Kidney epithelial cell (primary cell): Measurements from ENCODE around the gene PROX1. TPM values are rescaled to one million over a fixed set of nuclear protein-coding genes. Genes with fewer than 3 reads are reported as not detected.

Experiments
- DNase-seq: peaks from one replicate; pipeline ENCODE4 v3.0.0-alpha.2; 2010; ENCODE audit warnings: low read depth
- H3K27me3 ChIP-seq: 2 replicates; pipeline ENCODE4 v1.6.0; 2011; ENCODE audit warnings: low read length; ENCODE audit not compliant: control insufficient read depth, insufficient read depth
- H3K36me3 ChIP-seq: 2 replicates; pipeline ENCODE4 v1.5.1; 2011; ENCODE audit warnings: low read length; ENCODE audit not compliant: control insufficient read depth, insufficient read depth
- H3K4me3 ChIP-seq: 2 replicates; pipeline ENCODE4 v1.5.1; 2011; ENCODE audit warnings: low read depth, mild to moderate bottlenecking, control low read depth, low read length
- total RNA-seq: library from RNA; depleted of rRNA; stranded (reverse); fragments of >200 nt; gene quantifications from 2 replicates; pipeline ENCODE4 v1.2.3, GENCODE V29; 2015
- TF ChIP-seq, protein P1 (sequence below): IDR thresholded peaks from 2 replicates; pipeline ENCODE4 v1.5.1; 2011; ENCODE audit warnings: mild to moderate bottlenecking, moderate library complexity, low read length, control low read depth, inconsistent platforms; ENCODE audit not compliant: insufficient read depth, poor library complexity, severe bottlenecking

Gene PROX1
- total RNA-seq, 1 donor from 2014 or later = 0.88 TPM

DNA sequence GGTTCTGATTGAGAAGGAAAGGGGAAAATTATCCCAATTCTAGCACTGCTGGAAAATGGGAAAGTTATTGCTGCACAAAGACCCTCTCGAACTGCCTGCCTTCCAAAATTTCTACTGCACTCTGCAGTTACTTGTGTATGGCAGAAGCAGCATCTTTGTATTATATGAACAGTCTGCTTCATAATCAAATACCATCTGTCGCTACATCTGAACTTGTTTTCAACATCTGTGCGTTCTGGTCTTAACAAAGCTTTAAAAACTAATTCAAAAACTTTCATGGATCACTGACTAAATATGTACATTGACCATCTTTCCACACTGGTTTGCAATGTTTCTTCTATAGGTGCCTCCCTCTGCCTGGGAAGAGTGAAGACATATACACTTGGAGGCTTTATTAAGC is 79.2 kb downstream of the PROX1 start:
- TF ChIP-seq, protein P1, sequence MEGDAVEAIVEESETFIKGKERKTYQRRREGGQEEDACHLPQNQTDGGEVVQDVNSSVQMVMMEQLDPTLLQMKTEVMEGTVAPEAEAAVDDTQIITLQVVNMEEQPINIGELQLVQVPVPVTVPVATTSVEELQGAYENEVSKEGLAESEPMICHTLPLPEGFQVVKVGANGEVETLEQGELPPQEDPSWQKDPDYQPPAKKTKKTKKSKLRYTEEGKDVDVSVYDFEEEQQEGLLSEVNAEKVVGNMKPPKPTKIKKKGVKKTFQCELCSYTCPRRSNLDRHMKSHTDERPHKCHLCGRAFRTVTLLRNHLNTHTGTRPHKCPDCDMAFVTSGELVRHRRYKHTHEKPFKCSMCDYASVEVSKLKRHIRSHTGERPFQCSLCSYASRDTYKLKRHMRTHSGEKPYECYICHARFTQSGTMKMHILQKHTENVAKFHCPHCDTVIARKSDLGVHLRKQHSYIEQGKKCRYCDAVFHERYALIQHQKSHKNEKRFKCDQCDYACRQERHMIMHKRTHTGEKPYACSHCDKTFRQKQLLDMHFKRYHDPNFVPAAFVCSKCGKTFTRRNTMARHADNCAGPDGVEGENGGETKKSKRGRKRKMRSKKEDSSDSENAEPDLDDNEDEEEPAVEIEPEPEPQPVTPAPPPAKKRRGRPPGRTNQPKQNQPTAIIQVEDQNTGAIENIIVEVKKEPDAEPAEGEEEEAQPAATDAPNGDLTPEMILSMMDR = no peak
- peaks cover 3% of the 10 kb centered on the region for H3K27me3 ChIP-seq
- DNase-seq = no peak
- H3K36me3 ChIP-seq = no peaks in the 10 kb centered on the region
- no peak overlapping the region for H3K4me3 ChIP-seq

DNA sequence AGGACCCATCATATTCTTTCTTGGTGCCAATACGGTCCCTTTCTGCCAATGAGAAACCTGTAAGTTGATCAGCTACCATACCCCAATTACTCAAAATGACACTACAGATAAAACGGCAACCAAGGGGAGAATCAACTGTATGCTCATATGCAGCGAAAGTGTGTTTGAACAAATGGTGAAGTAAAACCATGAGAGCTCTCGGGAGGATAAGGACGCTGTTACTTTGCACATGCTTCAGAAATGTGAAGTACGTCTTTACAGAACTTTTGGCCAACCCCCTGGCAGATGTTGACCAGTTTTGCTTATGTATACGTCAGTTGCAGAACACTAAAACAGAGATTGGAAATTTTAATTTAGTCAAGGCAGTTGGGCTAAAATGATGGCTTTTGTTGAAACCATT is 79.6 kb downstream of the PROX1 start:
- no peak overlapping the region for H3K4me3 ChIP-seq
- peaks cover 3% of the 10 kb centered on the region for H3K27me3 ChIP-seq
- TF ChIP-seq, protein P1 = no peak
- no peaks in the 10 kb centered on the region for H3K36me3 ChIP-seq
- DNase-seq = no peak

DNA sequence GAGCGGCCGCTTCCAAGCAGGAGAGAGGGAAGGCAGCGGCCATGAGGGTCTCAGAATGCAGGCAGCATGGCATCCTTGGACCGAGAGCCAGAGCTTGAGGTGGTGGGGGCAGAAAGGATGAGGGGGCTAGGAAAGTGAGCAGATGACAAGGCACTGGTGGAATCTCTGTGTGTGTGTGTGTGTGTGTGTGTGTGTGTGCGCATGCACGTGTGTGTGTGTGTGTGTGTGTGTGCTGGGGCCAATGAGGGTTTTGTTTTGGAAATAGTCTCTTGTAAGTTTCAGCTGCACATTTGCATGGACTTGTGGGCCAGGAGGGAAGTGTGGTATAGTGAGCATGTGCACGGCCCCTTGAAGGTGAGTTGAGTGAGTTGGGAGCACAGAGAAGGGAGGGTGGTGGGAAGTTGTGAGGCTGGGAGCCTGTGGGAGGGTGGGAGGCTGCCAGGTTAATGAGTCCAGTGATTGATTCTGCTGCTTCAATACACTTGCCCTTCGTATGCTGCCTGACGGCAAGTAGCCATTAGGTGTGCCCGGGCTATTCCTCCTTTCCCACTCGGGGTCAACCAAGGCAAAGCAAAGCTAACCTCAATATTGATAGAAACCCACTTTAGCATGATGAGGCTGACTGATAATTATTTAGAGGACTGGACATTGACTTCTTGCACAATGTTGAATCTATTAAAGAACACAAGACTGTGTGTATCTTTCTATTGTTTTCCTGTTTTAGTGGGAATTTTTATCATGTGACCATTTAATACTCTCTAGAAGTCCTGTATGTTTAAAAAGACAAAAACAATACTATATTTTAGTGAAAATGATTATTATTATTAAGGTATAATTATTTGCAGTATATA is 80.3 kb downstream of the PROX1 start:
- DNase-seq = no peak
- peaks cover 3% of the 10 kb centered on the region for H3K27me3 ChIP-seq
- TF ChIP-seq, protein P1 = no peak
- H3K4me3 ChIP-seq = no peak overlapping the region
- H3K36me3 ChIP-seq = no peaks in the 10 kb centered on the region

DNA sequence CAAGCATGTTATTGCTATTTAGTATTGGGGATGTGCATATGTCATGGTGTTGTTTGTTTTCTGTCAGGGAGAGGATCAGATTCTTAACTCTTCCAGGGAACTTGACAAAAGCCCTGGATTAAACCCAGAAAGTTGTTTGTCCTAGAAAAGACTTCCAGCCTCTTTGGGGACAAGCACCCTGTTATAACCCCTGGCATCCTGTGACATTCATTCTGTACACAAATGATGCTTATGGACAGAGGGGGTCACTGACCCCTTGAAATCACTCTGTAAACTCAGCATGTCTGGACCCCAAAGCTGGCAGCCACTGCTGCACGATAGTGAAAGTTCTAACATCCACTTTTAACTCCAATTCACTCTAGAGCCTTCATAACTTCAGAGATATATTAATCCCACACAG is 81.2 kb downstream of the PROX1 start:
- no peak for DNase-seq
- Histone ChIP-seq H3K27me3 (peaks cover 3% of the 10 kb centered on the region), H3K4me3 (no peak overlapping the region), H3K36me3 (no peaks in the 10 kb centered on the region)
- TF ChIP-seq, protein P1 = no peak

DNA sequence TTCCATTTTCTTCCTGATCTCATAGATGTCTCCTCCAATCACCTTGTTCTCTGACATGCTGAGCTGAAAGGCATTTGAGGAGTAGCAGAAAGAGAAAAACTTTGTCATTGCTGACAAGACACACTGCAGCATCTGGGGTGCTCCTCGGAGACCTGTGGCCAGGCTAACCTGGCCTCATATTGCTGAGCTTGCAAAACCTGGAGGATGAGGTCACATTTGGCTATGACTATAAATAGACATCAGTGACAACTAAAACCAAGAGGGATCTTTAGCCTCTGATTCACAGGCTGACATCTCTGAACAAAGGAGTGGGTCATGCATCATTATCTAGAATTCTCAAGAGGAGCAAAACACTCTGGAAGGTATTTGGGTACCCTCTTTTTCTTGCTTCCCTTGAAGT is 83.7 kb downstream of the PROX1 start:
- TF ChIP-seq, protein P1 = no peak
- Histone ChIP-seq H3K4me3 (no peak overlapping the region), H3K36me3 (no peaks in the 10 kb centered on the region), H3K27me3 (peaks cover 8% of the 10 kb centered on the region)
- no peak for DNase-seq
